Activated T-cell treated with anti-CD3 and anti-CD28 coated beads for 48 hours (primary cell): ENCODE results near the gene PALS1.
A peak's percentile ranks its signal among the peaks of the same experiment; 100 is the strongest.

Experiments used
- DNase-seq: peaks from one replicate; pipeline ENCODE4 v3.0.0-alpha.2; 2020; ENCODE audit warnings: low read depth

The PALS1 gene

GRCh38 chr14:67241411-67242167 is at the start of gene PALS1:
Gene PALS1, plus strand, starts transcription at chr14:67241435. Its CDS starts 37,736 bp downstream, at chr14:67279171.
- no peak for DNase-seq

- no peak for DNase-seq
Observed at GRCh38 chr14:67191768-67192290, 49.4 kb upstream of the PALS1 start.

GRCh38 chr14:67192366-67192765 is 48.9 kb upstream of the PALS1 start:
- no peak for DNase-seq

GRCh38 chr14:67195279-67195678 is 46.0 kb upstream of the PALS1 start:
- DNase-seq: no peak

- DNase-seq: no peak
Observed at GRCh38 chr14:67199016-67199415, 42.2 kb upstream of the PALS1 start.

- no peak for DNase-seq
Observed at GRCh38 chr14:67207810-67208209, 33.4 kb upstream of the PALS1 start.

GRCh38 chr14:67218126-67218525 is 23.1 kb upstream of the PALS1 start:
- DNase-seq: no peak

GRCh38 chr14:67221248-67221981 is 19.8 kb upstream of the PALS1 start:
- no peak for DNase-seq

GRCh38 chr14:67221982-67222328 is 19.3 kb upstream of the PALS1 start:
- DNase-seq: no peak

GRCh38 chr14:67225523-67225922 is 15.7 kb upstream of the PALS1 start:
- DNase-seq: no peak

- no peak for DNase-seq
Observed at GRCh38 chr14:67228325-67228984, 12.8 kb upstream of the PALS1 start.

- no peak for DNase-seq
Observed at GRCh38 chr14:67232066-67232465, 9.2 kb upstream of the PALS1 start.

GRCh38 chr14:67232621-67233020 is 8.6 kb upstream of the PALS1 start:
- DNase-seq: no peak

- DNase-seq: no peak
Observed at GRCh38 chr14:67237591-67237990, 3.6 kb upstream of the PALS1 start.

- DNase-seq: no peak
Observed at GRCh38 chr14:67239582-67239981, 1.7 kb upstream of the PALS1 start.

GRCh38 chr14:67240168-67240932 is 885 bp upstream of the PALS1 start:
- DNase-seq: peak; percentile 17

GRCh38 chr14:67240978-67241410 is 241 bp upstream of the PALS1 start:
- peak; percentile 95 for DNase-seq

- no peak for DNase-seq
Observed at GRCh38 chr14:67242168-67242420, 859 bp downstream of the PALS1 start.

- no peak for DNase-seq
Observed at GRCh38 chr14:67245104-67245503, 3.9 kb downstream of the PALS1 start.

- DNase-seq: no peak
Observed at GRCh38 chr14:67251573-67252226, 10.5 kb downstream of the PALS1 start.

- DNase-seq: no peak
Observed at GRCh38 chr14:67253076-67253635, 11.9 kb downstream of the PALS1 start.
